Measurements from ENCODE around the gene CCDC91.

Gene CCDC91

DNA sequence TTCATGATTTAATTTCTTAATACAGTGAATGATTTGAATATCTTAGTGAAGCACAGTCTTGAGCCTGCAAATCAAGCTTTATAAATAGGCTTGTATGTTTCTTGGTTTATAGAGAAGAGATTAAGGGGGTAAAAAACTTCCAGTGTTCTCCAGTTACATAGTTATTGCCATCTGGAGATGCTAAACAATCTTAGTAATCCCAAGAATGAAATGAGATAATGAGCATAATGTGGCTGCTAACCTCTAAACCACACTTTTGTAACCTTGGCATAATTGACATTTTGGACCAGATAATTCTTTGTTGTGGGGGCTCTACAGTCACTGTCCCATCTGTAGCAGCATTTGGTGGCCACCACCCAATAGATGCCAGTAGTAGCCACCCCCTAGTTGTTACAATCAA, 316.8 kb downstream of the CCDC91 start:
- ChIA-PET CTCF (interaction anchor here (0.6 kb wide), 1 partner anchor 102 kb away, joined by 3 read pairs; no protein-coding TSS in a partner anchor), POLR2A (interaction anchor here (0.6 kb wide), 1 partner anchor 373 kb away, joined by 3 read pairs; no protein-coding TSS in a partner anchor)
- no peaks in the 10 kb centered on the region for H3K4me1 ChIP-seq (ENCODE audit: control insufficient read depth, insufficient read depth, low read length)
- TF ChIP-seq ZNF785 (tag by site-specific recombination; IDR thresholded peaks at IDR 0.05) (no peak), ZNF426 (tag by site-specific recombination; IDR thresholded peaks at IDR 0.05) (no peak), HOXD13 (CRISPR knock-in tag; IDR thresholded peaks at IDR 0.05; ENCODE audit: borderline replicate concordance) (no peak), ZNF501 (tag by site-specific recombination; IDR thresholded peaks at IDR 0.05) (no peak), ZNF48 (tag by site-specific recombination; IDR thresholded peaks at IDR 0.05) (no peak)
- TF ChIP-seq, protein P1, sequence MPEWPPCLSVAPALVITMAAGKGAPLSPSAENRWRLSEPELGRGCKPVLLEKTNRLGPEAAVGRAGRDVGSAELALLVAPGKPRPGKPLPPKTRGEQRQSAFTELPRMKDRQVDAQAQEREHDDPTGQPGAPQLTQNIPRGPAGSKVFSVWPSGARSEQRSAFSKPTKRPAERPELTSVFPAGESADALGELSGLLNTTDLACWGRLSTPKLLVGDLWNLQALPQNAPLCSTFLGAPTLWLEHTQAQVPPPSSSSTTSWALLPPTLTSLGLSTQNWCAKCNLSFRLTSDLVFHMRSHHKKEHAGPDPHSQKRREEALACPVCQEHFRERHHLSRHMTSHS (tag by site-specific recombination; IDR thresholded peaks at IDR 0.05) = no peak
- TF ChIP-seq, protein P2, sequence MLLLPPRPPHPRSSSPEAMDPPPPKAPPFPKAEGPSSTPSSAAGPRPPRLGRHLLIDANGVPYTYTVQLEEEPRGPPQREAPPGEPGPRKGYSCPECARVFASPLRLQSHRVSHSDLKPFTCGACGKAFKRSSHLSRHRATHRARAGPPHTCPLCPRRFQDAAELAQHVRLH (tag by site-specific recombination; IDR thresholded peaks at IDR 0.05) = no peak
- H3K36me3 ChIP-seq (ENCODE audit: control insufficient read depth in 2 of 2, insufficient read depth in 1 of 2, low read length in 2 of 2) = no peaks in the 10 kb centered on the region
- H3K4me3 ChIP-seq (ENCODE audit: low read depth, low read length) = no peak overlapping the region
- no peak overlapping the region for H3K27ac ChIP-seq (ENCODE audit: extremely low read depth, low read depth, low read length)
- no peaks in the 10 kb centered on the region for H3K9me3 ChIP-seq (ENCODE audit: control insufficient read depth, insufficient read depth, low read depth, low read length)

DNA sequence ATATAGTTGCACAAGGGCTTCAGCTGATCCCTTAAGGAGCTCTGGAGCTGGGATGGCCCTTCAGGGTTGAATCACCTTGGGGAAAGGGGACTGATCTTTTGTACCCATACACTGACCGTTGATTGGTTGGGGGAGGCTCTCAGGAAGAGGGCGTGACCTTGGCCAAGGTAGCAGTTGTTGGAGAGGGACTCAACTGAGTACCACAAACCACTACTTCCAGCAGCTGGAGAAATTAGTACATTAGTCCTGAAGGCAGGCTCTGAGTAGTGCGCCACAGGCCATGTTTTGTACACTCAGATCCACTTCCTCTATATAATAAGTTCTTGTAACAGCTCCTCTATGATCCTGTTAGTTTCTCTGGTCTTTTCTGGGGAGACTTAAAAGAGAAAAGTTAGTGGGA, 317.6 kb downstream of the CCDC91 start:
- ChIA-PET CTCF (no interaction called here), POLR2A (no interaction called here)
- no peak overlapping the region for H3K27ac ChIP-seq (ENCODE audit: extremely low read depth, low read depth, low read length)
- no peak for TF ChIP-seq ZBTB20 (tag by site-specific recombination; IDR thresholded peaks at IDR 0.05)
- TF ChIP-seq ZNF416 (tag by site-specific recombination; IDR thresholded peaks at IDR 0.05) = no peak
- no peaks in the 10 kb centered on the region for H3K36me3 ChIP-seq (ENCODE audit: control insufficient read depth in 2 of 2, insufficient read depth in 1 of 2, low read length in 2 of 2)
- H3K4me3 ChIP-seq (ENCODE audit: low read depth, low read length) = no peak overlapping the region
- no peaks in the 10 kb centered on the region for H3K4me1 ChIP-seq (ENCODE audit: control insufficient read depth, insufficient read depth, low read length)
- H3K9me3 ChIP-seq (ENCODE audit: control insufficient read depth, insufficient read depth, low read depth, low read length) = no peaks in the 10 kb centered on the region

DNA sequence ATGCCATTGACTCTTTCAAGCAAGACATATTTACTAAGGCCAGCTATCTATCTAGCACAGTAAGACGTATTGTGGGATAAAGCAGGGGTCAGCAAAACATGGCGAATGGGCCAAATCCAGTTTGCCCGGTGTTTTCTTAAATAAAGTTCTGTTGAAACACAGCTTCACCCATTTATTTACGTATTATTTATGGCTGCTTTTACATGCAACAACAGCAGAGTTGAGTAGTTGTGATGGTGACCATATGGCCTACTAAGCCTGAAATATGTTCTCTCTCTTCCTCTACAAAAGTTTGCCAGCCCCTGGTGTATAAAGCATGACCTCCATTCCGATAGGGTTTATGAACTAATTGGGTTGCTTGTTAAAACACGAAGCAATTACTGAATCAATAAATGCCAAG, 322.1 kb downstream of the CCDC91 start:
- CTCF ChIA-PET = no interaction called here
- TF ChIP-seq ZNF341 (tag by site-specific recombination; IDR thresholded peaks at IDR 0.05; ENCODE audit: low read depth) (no peak), ZNF792 (tag by site-specific recombination; IDR thresholded peaks at IDR 0.05) (no peak), ZNF112 (tag by site-specific recombination; IDR thresholded peaks at IDR 0.05) (no peak), ZNF292 (tag by site-specific recombination; IDR thresholded peaks at IDR 0.05; ENCODE audit: borderline replicate concordance, low read depth) (no peak), MYNN (tag by site-specific recombination; IDR thresholded peaks at IDR 0.05; ENCODE audit: borderline replicate concordance) (no peak), ZNF548 (tag by site-specific recombination; IDR thresholded peaks at IDR 0.05) (no peak), ZFP37 (tag by site-specific recombination; IDR thresholded peaks at IDR 0.05) (no peak), SP3 (tag by site-specific recombination; IDR thresholded peaks at IDR 0.05) (no peak), ZNF768 (tag by site-specific recombination; IDR thresholded peaks at IDR 0.05) (no peak), ZNF664 (tag by site-specific recombination; IDR thresholded peaks at IDR 0.05) (no peak), ZNF202 (tag by site-specific recombination; IDR thresholded peaks at IDR 0.05; ENCODE audit: borderline replicate concordance) (no peak)
- TF ChIP-seq, protein P3, sequence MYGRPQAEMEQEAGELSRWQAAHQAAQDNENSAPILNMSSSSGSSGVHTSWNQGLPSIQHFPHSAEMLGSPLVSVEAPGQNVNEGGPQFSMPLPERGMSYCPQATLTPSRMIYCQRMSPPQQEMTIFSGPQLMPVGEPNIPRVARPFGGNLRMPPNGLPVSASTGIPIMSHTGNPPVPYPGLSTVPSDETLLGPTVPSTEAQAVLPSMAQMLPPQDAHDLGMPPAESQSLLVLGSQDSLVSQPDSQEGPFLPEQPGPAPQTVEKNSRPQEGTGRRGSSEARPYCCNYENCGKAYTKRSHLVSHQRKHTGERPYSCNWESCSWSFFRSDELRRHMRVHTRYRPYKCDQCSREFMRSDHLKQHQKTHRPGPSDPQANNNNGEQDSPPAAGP (tag by site-specific recombination; IDR thresholded peaks at IDR 0.05) = no peak
- TF ChIP-seq, protein P4, sequence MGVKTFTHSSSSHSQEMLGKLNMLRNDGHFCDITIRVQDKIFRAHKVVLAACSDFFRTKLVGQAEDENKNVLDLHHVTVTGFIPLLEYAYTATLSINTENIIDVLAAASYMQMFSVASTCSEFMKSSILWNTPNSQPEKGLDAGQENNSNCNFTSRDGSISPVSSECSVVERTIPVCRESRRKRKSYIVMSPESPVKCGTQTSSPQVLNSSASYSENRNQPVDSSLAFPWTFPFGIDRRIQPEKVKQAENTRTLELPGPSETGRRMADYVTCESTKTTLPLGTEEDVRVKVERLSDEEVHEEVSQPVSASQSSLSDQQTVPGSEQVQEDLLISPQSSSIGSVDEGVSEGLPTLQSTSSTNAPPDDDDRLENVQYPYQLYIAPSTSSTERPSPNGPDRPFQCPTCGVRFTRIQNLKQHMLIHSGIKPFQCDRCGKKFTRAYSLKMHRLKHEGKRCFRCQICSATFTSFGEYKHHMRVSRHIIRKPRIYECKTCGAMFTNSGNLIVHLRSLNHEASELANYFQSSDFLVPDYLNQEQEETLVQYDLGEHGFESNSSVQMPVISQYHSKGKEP (tag by site-specific recombination; IDR thresholded peaks at IDR 0.05) = no peak
- Histone ChIP-seq H3K4me3 (ENCODE audit: low read depth, low read length) (no peak overlapping the region), H3K9me3 (ENCODE audit: control insufficient read depth, insufficient read depth, low read depth, low read length) (no peaks in the 10 kb centered on the region), H3K36me3 (ENCODE audit: control insufficient read depth in 2 of 2, insufficient read depth in 1 of 2, low read length in 2 of 2) (no peaks in the 10 kb centered on the region), H3K4me1 (ENCODE audit: control insufficient read depth, insufficient read depth, low read length) (no peaks in the 10 kb centered on the region), H3K27ac (ENCODE audit: extremely low read depth, low read depth, low read length) (no peak overlapping the region)
- POLR2A ChIA-PET = no interaction called here

Data from HEK293 (cell line).